Measurements from ENCODE around the gene FGF19. TPM values are rescaled to one million over a fixed set of nuclear protein-coding genes. Genes with fewer than 3 reads are reported as not detected.

The FGF19 gene
- total RNA-seq, 1 experiment from 2014 or later = 17.6 TPM

DNA sequence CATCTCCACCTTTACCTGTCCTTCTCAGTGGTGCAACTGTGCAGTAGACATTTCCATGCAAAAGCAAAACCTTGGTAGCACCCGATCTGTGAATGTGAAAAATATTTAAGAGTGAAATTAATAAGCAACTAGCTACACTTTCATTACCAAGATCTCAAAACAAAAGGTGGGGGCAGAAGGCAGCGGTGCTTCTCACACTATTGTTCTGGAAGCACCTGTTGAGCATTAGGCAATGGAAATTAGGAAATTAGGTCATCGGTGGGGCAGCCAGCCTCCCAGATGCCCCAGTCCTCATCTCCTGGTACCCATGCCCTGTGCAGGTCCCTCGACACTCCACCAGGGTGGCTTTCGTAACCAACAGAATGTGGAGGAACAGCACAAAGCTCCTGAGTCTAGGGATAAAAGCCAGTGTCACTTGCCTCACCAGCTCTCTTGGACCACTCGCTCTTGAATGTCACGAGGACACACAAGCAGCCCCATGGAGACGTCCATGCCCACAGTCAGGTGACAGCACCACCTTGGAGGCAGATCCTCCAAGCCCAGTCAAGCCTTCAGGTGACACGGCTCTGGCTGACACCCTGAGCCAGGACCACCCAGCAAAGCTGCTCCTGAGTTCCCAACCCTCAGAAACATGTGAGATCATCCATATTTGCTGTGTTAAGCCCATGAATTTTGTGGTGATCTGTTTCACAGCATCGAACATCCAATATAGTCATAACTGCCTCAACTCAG lies 31.9 kb downstream of the FGF19 start (continued):
- TF ChIP-seq ZNF317 (CRISPR knock-in tag; IDR thresholded peaks at IDR 0.05; ENCODE audit: borderline replicate concordance, low read depth) = no peak
- TF ChIP-seq TP53 (CRISPR knock-in tag; IDR thresholded peaks at IDR 0.05) = no peak
- TF ChIP-seq FOXP1 (CRISPR knock-in tag; IDR thresholded peaks at IDR 0.05; ENCODE audit: borderline replicate concordance) = no peak
- TF ChIP-seq ETV6 (CRISPR knock-in tag; IDR thresholded peaks at IDR 0.05) = no peak
- TF ChIP-seq, protein P1, sequence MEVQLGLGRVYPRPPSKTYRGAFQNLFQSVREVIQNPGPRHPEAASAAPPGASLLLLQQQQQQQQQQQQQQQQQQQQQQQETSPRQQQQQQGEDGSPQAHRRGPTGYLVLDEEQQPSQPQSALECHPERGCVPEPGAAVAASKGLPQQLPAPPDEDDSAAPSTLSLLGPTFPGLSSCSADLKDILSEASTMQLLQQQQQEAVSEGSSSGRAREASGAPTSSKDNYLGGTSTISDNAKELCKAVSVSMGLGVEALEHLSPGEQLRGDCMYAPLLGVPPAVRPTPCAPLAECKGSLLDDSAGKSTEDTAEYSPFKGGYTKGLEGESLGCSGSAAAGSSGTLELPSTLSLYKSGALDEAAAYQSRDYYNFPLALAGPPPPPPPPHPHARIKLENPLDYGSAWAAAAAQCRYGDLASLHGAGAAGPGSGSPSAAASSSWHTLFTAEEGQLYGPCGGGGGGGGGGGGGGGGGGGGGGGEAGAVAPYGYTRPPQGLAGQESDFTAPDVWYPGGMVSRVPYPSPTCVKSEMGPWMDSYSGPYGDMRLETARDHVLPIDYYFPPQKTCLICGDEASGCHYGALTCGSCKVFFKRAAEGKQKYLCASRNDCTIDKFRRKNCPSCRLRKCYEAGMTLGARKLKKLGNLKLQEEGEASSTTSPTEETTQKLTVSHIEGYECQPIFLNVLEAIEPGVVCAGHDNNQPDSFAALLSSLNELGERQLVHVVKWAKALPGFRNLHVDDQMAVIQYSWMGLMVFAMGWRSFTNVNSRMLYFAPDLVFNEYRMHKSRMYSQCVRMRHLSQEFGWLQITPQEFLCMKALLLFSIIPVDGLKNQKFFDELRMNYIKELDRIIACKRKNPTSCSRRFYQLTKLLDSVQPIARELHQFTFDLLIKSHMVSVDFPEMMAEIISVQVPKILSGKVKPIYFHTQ (CRISPR knock-in tag; IDR thresholded peaks at IDR 0.05) = no peak

DNA sequence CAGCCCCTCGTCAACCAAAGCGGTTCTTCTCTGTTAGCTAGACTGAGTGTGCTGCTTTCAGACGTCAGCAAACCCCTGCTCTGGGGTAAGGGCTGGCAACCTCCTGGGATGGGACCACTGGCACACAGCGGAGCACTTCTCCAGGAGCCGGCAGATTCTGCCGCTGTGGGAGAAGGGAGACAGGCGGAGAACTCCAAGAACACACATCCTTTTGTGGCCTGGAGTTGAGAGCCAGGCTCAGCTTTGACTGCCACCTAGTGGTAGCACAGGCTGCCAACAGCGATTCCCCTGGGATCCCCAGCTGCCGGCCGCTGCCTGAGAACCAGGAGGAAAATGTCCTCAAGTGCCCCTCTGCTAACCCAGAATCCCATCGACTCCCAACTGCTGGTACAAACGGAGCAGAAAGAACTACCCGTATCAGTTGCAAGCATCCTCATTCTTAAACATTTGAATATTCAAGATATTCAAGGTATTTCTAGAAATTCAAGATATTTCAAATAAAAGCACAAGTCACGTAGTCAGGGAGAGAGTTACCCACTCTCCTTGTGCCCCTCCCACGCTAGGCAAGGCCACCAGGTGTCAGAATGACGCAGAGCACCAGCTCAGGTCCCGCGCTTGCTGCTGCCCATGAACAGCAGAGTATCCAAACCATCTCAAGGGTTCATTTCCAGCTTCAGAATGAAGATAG lies 33.5 kb downstream of the FGF19 start:
- CTCF ChIA-PET = interaction anchor here (0.5 to 2.6 kb wide), 29 partner anchors 8 to 581 kb away, joined by 3 to 31 read pairs (median 4); partner anchors contain the start of genes FGF4 and MYEOV
- Mint-ChIP-seq H3K9me3 (no peaks in the 10 kb centered on the region), H3K4me1 (peaks cover 16% of the 10 kb centered on the region), H3K4me3 (no peak overlapping the region), H3K27ac (peak overlapping the region; percentile 86), H3K27me3 (ENCODE audit: low read depth) (no peaks in the 10 kb centered on the region), H3K36me3 (peaks cover 30% of the 10 kb centered on the region)
- ATAC-seq = peak; percentile 76
- POLR2A ChIA-PET = interaction anchor here (1.3 kb wide), 1 partner anchor 26 kb away, joined by 4 read pairs; no protein-coding TSS in a partner anchor
- peak; percentile 89 for DNase-seq (ENCODE audit: low spot score)
- TF ChIP-seq KAT7 (CRISPR knock-in tag; IDR thresholded peaks at IDR 0.05; ENCODE audit: borderline replicate concordance) = no peak
- TF ChIP-seq, protein P2, sequence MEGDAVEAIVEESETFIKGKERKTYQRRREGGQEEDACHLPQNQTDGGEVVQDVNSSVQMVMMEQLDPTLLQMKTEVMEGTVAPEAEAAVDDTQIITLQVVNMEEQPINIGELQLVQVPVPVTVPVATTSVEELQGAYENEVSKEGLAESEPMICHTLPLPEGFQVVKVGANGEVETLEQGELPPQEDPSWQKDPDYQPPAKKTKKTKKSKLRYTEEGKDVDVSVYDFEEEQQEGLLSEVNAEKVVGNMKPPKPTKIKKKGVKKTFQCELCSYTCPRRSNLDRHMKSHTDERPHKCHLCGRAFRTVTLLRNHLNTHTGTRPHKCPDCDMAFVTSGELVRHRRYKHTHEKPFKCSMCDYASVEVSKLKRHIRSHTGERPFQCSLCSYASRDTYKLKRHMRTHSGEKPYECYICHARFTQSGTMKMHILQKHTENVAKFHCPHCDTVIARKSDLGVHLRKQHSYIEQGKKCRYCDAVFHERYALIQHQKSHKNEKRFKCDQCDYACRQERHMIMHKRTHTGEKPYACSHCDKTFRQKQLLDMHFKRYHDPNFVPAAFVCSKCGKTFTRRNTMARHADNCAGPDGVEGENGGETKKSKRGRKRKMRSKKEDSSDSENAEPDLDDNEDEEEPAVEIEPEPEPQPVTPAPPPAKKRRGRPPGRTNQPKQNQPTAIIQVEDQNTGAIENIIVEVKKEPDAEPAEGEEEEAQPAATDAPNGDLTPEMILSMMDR (IDR thresholded peaks at IDR 0.05) = peak; percentile 77

DNA sequence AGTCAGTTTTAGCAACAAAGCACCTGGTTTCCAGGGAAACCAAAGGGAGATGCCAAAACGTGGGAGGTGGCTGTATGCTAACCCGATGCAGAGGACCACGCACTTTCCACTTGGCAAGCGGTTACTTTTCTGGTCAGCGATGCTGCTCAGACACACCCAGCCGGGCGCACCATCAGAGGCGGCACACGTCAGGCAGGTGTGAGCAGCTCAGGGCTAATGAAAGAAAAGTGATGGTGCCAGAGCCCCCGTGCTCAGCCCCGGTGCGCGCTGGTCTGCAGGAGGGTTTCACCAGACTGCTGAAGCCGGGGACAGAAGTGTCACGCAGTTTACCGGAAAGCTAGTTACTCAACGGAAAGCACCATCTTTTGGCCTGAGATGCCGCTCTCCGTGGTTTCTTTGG lies 34.3 kb downstream of the FGF19 start:
- CTCF ChIA-PET = interaction anchor here (0.6 to 2.6 kb wide), 7 partner anchors 8 to 568 kb away, joined by 3 to 26 read pairs (median 4); no protein-coding TSS in a partner anchor

More for the DNA sequence above, 34.3 kb downstream of the FGF19 start:
- POLR2A ChIA-PET = no interaction called here
- H3K27ac Mint-ChIP-seq = no peak overlapping the region
- no peak for DNase-seq (ENCODE audit: low spot score)
- peaks cover 30% of the 10 kb centered on the region for H3K36me3 Mint-ChIP-seq
- no peaks in the 10 kb centered on the region for H3K9me3 Mint-ChIP-seq
- no peak for ATAC-seq
- no peak overlapping the region for H3K4me3 Mint-ChIP-seq
- no peaks in the 10 kb centered on the region for H3K27me3 Mint-ChIP-seq (ENCODE audit: low read depth)
- H3K4me1 Mint-ChIP-seq = peaks cover 16% of the 10 kb centered on the region
- TF ChIP-seq, protein P3, sequence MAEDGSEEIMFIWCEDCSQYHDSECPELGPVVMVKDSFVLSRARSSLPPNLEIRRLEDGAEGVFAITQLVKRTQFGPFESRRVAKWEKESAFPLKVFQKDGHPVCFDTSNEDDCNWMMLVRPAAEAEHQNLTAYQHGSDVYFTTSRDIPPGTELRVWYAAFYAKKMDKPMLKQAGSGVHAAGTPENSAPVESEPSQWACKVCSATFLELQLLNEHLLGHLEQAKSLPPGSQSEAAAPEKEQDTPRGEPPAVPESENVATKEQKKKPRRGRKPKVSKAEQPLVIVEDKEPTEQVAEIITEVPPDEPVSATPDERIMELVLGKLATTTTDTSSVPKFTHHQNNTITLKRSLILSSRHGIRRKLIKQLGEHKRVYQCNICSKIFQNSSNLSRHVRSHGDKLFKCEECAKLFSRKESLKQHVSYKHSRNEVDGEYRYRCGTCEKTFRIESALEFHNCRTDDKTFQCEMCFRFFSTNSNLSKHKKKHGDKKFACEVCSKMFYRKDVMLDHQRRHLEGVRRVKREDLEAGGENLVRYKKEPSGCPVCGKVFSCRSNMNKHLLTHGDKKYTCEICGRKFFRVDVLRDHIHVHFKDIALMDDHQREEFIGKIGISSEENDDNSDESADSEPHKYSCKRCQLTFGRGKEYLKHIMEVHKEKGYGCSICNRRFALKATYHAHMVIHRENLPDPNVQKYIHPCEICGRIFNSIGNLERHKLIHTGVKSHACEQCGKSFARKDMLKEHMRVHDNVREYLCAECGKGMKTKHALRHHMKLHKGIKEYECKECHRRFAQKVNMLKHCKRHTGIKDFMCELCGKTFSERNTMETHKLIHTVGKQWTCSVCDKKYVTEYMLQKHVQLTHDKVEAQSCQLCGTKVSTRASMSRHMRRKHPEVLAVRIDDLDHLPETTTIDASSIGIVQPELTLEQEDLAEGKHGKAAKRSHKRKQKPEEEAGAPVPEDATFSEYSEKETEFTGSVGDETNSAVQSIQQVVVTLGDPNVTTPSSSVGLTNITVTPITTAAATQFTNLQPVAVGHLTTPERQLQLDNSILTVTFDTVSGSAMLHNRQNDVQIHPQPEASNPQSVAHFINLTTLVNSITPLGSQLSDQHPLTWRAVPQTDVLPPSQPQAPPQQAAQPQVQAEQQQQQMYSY (CRISPR knock-in tag; IDR thresholded peaks at IDR 0.05) = no peak
- TF ChIP-seq, protein P4, sequence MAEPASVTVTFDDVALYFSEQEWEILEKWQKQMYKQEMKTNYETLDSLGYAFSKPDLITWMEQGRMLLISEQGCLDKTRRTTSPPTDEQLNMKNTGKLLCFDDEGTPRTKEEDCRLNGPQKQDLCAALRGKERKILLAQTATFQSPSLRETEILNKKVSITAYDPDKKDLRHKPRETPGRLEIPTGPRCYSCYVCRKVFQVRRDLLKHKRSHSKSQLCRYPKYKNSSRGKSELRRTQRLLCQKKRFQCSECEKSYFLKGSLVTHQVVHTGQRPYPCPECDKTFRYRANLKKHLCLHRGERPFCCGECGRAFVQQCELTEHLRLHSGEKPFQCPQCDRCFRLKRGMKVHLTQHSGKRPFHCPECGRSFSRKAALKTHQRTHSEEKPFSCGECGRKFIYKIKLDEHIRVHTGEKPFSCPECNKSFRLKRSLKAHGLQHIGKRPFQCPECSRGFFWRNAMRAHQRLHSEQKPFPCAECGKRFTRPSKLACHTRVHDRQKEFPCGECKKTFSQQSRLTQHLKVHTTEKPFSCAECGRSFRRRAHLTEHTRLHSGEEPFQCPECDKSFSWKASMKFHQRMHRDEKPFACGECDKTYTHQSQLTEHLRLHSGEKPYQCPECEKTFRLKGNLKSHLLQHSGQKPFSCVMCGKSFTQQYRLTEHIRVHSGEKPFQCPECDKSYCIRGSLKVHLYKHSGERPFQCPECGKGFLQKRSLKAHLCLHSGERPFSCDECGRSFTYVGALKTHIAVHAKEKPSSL (CRISPR knock-in tag; conservative IDR thresholded peaks at IDR 0.05) = no peak
- TF ChIP-seq ATF1 (CRISPR knock-in tag; IDR thresholded peaks at IDR 0.05) = no peak

Data from WTC11 (cell line).